ENCODE results near the gene NBPF1.
"Not testable (repeated sequence)": the region's sequence is repeated elsewhere in the genome, so short reads cannot be mapped to it uniquely, and the experiment has no call there.

GRCh38 chr1:16519255-16519951 lies 94.0 kb downstream of the NBPF1 start:
- not testable (repeated sequence) for TF ChIP-seq REST (IDR thresholded peaks at IDR 0.05; ENCODE audit: borderline replicate concordance); CTCF (IDR thresholded peaks at IDR 0.05; ENCODE audit: poor library complexity, severe bottlenecking); POLR2AphosphoS5 (IDR thresholded peaks at IDR 0.05)

All from neural cell (in vitro differentiated cells).